Neuronal stem cell (in vitro differentiated cells): ENCODE results near the gene SGF29.

Experiments used
- DNase-seq: peaks from one replicate; pipeline ENCODE4 v3.0.0-alpha.2; 2013; ENCODE audit warnings: low spot score
- H2AFZ ChIP-seq: one replicate; pipeline ENCODE4 v1.6.1; 2013; ENCODE audit warnings: mild to moderate bottlenecking, low read length, inconsistent platforms
- H2AK5ac ChIP-seq: 2 replicates; pipeline ENCODE4 v1.6.1; 2013; ENCODE audit warnings: low read depth, mild to moderate bottlenecking, inconsistent platforms, low read length, moderate library complexity, mixed read lengths
- H2BK120ac ChIP-seq: 2 replicates; pipeline ENCODE4 v1.6.1; 2013; ENCODE audit warnings: low read depth, mild to moderate bottlenecking, inconsistent platforms, low read length, moderate library complexity, mixed read lengths
- H2BK12ac ChIP-seq: one replicate; pipeline ENCODE4 v1.6.1; 2013; ENCODE audit warnings: low read length, inconsistent platforms
- H2BK15ac ChIP-seq: 2 replicates; pipeline ENCODE4 v1.6.1; 2013; ENCODE audit warnings: mild to moderate bottlenecking, low read length, inconsistent platforms, mixed read lengths
- H2BK5ac ChIP-seq: one replicate; pipeline ENCODE4 v1.6.1; 2013; ENCODE audit warnings: inconsistent platforms, mild to moderate bottlenecking, low read length, moderate library complexity
- H3K14ac ChIP-seq: one replicate; pipeline ENCODE4 v1.6.1; 2013; ENCODE audit warnings: low read length, inconsistent platforms
- H3K18ac ChIP-seq: 2 replicates; pipeline ENCODE4 v1.6.1; 2013; ENCODE audit warnings: low read length, inconsistent platforms
- H3K23ac ChIP-seq: 2 replicates; pipeline ENCODE4 v1.6.1; 2013; ENCODE audit warnings: low read depth, mild to moderate bottlenecking, mixed read lengths, low read length, inconsistent platforms; ENCODE audit not compliant: poor library complexity
- H3K27ac ChIP-seq: replicated peaks from 3 replicates; pipeline ENCODE4 v1.5.1; 2013; ENCODE audit warnings: low read length, inconsistent platforms
- H3K27me3 ChIP-seq, 3 experiments: 2 replicates each; pipeline ENCODE4 v1.6.1; 2013; ENCODE audit warnings: low read length in 3 of 3, mild to moderate bottlenecking in 2 of 3, inconsistent platforms in 1 of 3, low read depth in 1 of 3, mixed read lengths in 1 of 3, moderate library complexity in 1 of 3; ENCODE audit not compliant: control insufficient read depth in 3 of 3, insufficient read depth in 3 of 3
- H3K36me3 ChIP-seq, 2 donors: replicated peaks in 1 of 2; 2 replicates each; pipeline ENCODE4 v1.6.1; 2013; ENCODE audit warnings: low read length in 2 of 2; ENCODE audit not compliant: control insufficient read depth in 2 of 2, insufficient read depth in 2 of 2
- H3K4ac ChIP-seq: 2 replicates; pipeline ENCODE4 v1.6.1; 2013; ENCODE audit warnings: inconsistent platforms, mild to moderate bottlenecking, low read length, moderate library complexity
- H3K4me1 ChIP-seq, 2 donors: 1 replicate in 1 of 2; 2 replicates in 1 of 2; pipeline ENCODE4 v1.6.1; 2013; ENCODE audit warnings: low read length in 2 of 2, low read depth in 1 of 2; ENCODE audit not compliant: control insufficient read depth in 2 of 2, insufficient read depth in 1 of 2
- H3K4me2 ChIP-seq: one replicate; pipeline ENCODE4 v1.6.1; 2013; ENCODE audit warnings: mild to moderate bottlenecking, low read length, inconsistent platforms; ENCODE audit not compliant: insufficient read depth, poor library complexity, severe bottlenecking
- H3K4me3 ChIP-seq, 2 donors: 2 replicates each; pipeline ENCODE4 v1.5.1; 2013; ENCODE audit warnings: low read length in 2 of 2, mild to moderate bottlenecking in 2 of 2, inconsistent platforms in 1 of 2, moderate library complexity in 1 of 2
- H3K79me1 ChIP-seq: one replicate; pipeline ENCODE4 v1.6.1; 2013; ENCODE audit warnings: low read depth, mild to moderate bottlenecking, inconsistent platforms, low read length, moderate library complexity
- H3K9ac ChIP-seq: one replicate; pipeline ENCODE4 v1.6.1; 2013; ENCODE audit warnings: mild to moderate bottlenecking, low read depth, low read length, inconsistent platforms; ENCODE audit not compliant: poor library complexity
- H3K9me3 ChIP-seq, 2 donors: replicated peaks in 1 of 2; 2 replicates each; pipeline versions ENCODE3 to v1.6.1; 2013; ENCODE audit warnings: low read length in 2 of 2, mild to moderate bottlenecking in 2 of 2, inconsistent platforms in 1 of 2, low read depth in 1 of 2, mixed read lengths in 1 of 2, moderate library complexity in 1 of 2; ENCODE audit not compliant: control insufficient read depth in 2 of 2, insufficient read depth in 1 of 2
- H4K8ac ChIP-seq: one replicate; pipeline ENCODE4 v1.6.1; 2013; ENCODE audit warnings: low read depth, mild to moderate bottlenecking, inconsistent platforms, low read length, moderate library complexity
- H4K91ac ChIP-seq: one replicate; pipeline ENCODE4 v1.6.1; 2013; ENCODE audit warnings: low read length, low read depth, mild to moderate bottlenecking, inconsistent platforms; ENCODE audit not compliant: poor library complexity
- WGBS, 2 donors: extraction: QIAGEN DNeasy Blood & Tissue Kit; methylation state at CpG; one replicate each; pipeline ENCODE4 v1.1.7; 2013; ENCODE audit warnings: missing lambda C conversion rate in 2 of 2, mixed read lengths in 1 of 2; ENCODE audit not compliant: insufficient read length in 2 of 2, insufficient replicate concordance in 1 of 2; ENCODE audit errors: extremely low coverage in 2 of 2; 5-methylcytosine and 5-hydroxymethylcytosine counted together

The SGF29 gene

DNA sequence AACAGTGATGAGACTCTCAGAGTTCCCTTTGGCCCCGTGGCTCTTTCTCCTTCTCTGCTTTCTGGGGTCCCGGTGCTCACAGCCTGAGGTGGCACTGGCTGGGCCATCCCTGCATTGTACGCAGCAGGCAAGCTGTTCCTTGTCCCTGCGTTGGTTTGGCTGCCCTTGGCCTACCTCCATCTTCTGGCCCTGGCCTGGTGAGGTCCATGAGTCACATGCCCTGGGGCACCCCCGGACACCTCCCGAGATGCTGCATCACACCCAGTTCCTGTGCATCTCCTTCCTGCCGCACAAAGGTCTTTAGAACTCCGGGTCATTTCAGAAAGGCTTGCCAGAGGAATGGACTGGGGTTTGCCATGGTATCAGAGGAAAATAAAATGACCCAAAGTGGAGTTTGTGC is 33.7 kb downstream of the SGF29 start:
- H2BK5ac ChIP-seq: no peak overlapping the region
- peaks cover 28 to 76% of the 10 kb centered on the region in 2 donors for H3K36me3 ChIP-seq
- no peak overlapping the region for H2AFZ ChIP-seq
- no peaks in the 10 kb centered on the region for H3K4me1 ChIP-seq
- no peaks in the 10 kb centered on the region for H3K9me3 ChIP-seq
- H2BK120ac ChIP-seq: no peak overlapping the region
- H3K27me3 ChIP-seq: no peaks in the 10 kb centered on the region
- WGBS, 2 donors: no CpG with 5 or more reads among the region's 8 CpGs
- H3K4ac ChIP-seq: no peak overlapping the region
- peak overlapping the region; percentile 27 for H3K14ac ChIP-seq
- no peak for DNase-seq
- no peak overlapping the region for H3K27ac ChIP-seq
- no peak overlapping the region for H2BK15ac ChIP-seq
- H3K4me3 ChIP-seq: no peak overlapping the region
- H2BK12ac ChIP-seq: no peak overlapping the region
- no peak overlapping the region for H3K4me2 ChIP-seq
- H2AK5ac ChIP-seq: no peak overlapping the region
- no peak overlapping the region for H4K8ac ChIP-seq
- H3K79me1 ChIP-seq: no peaks in the 10 kb centered on the region
- H3K23ac ChIP-seq: no peak overlapping the region
- H4K91ac ChIP-seq: no peak overlapping the region
- H3K9ac ChIP-seq: no peak overlapping the region
- no peak overlapping the region for H3K18ac ChIP-seq

DNA sequence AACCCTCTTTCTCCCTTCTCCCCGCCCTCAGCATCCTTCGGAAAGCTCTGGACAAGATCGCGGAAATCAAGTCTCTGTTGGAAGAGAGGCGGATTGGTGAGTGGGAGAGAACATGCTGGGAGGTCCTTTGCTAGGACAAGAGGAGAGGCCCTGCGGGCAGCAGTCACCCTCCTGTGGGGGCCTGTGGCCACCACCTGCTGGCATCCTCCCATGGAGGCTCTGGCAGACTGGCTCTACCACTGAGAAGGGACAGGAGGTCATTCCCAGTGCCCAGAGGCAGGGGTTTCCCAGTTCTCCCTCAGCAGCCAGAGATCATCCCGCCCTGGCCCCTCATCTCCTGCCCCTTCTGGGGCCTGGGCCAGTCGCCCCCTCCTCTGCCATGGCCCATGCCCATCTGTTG is 35.3 kb downstream of the SGF29 start:
- H3K27ac ChIP-seq: no peak overlapping the region
- no peak overlapping the region for H3K4me3 ChIP-seq
- H3K4me2 ChIP-seq: no peak overlapping the region
- no peaks in the 10 kb centered on the region for H3K4me1 ChIP-seq
- H2AFZ ChIP-seq: no peak overlapping the region
- no peak overlapping the region for H4K91ac ChIP-seq
- no peak overlapping the region for H3K14ac ChIP-seq
- WGBS, 2 donors: no CpG with 5 or more reads among the region's 8 CpGs
- no peak overlapping the region for H3K4ac ChIP-seq
- H4K8ac ChIP-seq: no peak overlapping the region
- H3K9ac ChIP-seq: no peak overlapping the region
- no peak overlapping the region for H2BK12ac ChIP-seq
- no peaks in the 10 kb centered on the region for H3K27me3 ChIP-seq
- H3K9me3 ChIP-seq: no peaks in the 10 kb centered on the region
- no peak overlapping the region for H3K18ac ChIP-seq
- H3K23ac ChIP-seq: no peak overlapping the region
- H3K36me3 ChIP-seq: peaks cover 25 to 69% of the 10 kb centered on the region in 2 donors
- no peak overlapping the region for H2AK5ac ChIP-seq
- H2BK15ac ChIP-seq: no peak overlapping the region
- DNase-seq: no peak
- no peaks in the 10 kb centered on the region for H3K79me1 ChIP-seq
- H2BK5ac ChIP-seq: no peak overlapping the region
- no peak overlapping the region for H2BK120ac ChIP-seq

DNA sequence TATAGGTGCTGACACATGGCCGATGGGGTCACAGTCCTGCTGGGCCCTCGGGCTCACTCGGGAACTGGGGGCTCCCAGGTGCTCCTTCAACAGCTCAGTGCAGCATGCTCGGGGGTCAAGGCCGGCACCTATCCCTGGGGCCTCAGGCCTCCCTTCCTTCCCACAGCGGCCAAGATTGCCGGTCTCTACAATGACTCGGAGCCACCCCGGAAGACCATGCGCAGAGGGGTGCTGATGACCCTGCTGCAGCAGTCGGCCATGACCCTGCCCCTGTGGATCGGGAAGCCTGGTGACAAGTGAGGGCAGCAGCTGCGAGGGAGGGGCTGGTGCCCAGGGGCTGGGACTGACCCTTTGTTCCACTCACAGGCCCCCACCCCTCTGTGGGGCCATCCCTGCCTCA is 36.2 kb downstream of the SGF29 start:
- Histone ChIP-seq H3K9ac (no peak overlapping the region), H3K18ac (no peak overlapping the region), H3K14ac (no peak overlapping the region), H3K4me1 (no peaks in the 10 kb centered on the region), H2BK5ac (no peak overlapping the region), H3K9me3 (no peaks in the 10 kb centered on the region), H2BK120ac (no peak overlapping the region), H3K4ac (no peak overlapping the region), H3K4me2 (no peak overlapping the region), H2BK15ac (no peak overlapping the region), H3K23ac (no peak overlapping the region), H3K79me1 (no peaks in the 10 kb centered on the region), H3K27ac (no peak overlapping the region), H2AK5ac (no peak overlapping the region), H2BK12ac (no peak overlapping the region), H2AFZ (no peak overlapping the region), H4K8ac (no peak overlapping the region), H3K4me3 (no peak overlapping the region), H4K91ac (no peak overlapping the region), H3K36me3 (peaks cover 25 to 66% of the 10 kb centered on the region in 2 donors), H3K27me3 (no peaks in the 10 kb centered on the region)
- DNase-seq: no peak
- no CpG with 5 or more reads among the region's 13 CpGs for WGBS, 2 donors

DNA sequence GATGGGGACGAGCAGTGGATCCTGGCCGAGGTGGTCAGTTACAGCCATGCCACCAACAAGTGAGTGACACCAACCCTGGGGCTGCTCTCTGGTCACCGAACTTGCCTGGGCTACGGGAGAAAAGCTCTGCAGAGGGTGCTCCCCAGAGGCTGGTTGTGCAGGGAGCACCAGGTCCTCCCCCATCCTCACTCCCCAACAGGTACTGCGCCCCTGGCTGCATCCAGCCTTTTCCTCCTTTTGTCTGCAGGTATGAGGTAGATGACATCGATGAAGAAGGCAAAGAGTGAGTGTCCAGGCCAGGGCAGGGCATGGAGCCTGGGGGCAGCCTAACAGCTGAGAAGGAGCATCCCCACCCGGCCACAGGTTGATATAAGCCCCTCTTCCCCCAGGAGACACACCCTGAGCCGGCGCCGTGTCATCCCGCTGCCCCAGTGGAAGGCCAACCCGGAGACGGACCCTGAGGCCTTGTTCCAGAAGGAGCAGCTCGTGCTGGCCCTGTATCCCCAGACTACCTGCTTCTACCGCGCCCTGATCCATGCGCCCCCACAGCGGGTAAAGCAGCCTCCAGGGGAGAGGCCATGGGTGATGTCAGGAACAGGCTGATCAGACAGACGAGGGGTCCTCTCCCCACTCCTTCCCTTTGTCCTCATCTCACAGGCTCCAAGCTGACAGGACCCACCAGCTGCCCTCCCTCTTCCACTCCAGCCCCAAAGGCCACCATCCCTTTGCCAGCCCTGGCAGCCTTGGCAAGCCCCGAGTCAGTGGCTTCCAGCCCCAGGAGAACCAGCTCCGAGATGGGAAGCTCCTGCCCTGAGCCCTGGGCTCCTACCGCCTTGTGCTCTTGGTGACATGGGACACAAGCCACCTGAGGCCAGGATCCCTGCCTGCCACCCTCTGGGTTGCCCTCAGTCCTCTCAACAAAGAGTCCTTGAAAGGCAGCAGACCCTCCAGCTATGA is 36.9 kb downstream of the SGF29 start:
- H3K18ac ChIP-seq: no peak overlapping the region
- H2BK120ac ChIP-seq: no peak overlapping the region
- H3K23ac ChIP-seq: peak overlapping the region; percentile 73
- H2AFZ ChIP-seq: no peak overlapping the region
- no peak overlapping the region for H2AK5ac ChIP-seq
- no CpG with 5 or more reads among the region's 22 CpGs for WGBS, 2 donors
- no peak overlapping the region for H4K91ac ChIP-seq
- no peak overlapping the region for H3K27ac ChIP-seq
- H3K4me3 ChIP-seq: no peak overlapping the region
- no peak overlapping the region for H3K9ac ChIP-seq
- H2BK15ac ChIP-seq: no peak overlapping the region
- H3K27me3 ChIP-seq: no peaks in the 10 kb centered on the region
- no peak overlapping the region for H2BK12ac ChIP-seq
- H3K14ac ChIP-seq: peak overlapping the region; percentile 38
- H3K4me2 ChIP-seq: no peak overlapping the region
- no peak overlapping the region for H2BK5ac ChIP-seq
- H3K4me1 ChIP-seq: no peaks in the 10 kb centered on the region
- H3K4ac ChIP-seq: no peak overlapping the region
- no peaks in the 10 kb centered on the region for H3K79me1 ChIP-seq
- no peak for DNase-seq
- H3K9me3 ChIP-seq: no peaks in the 10 kb centered on the region
- peak overlapping the region; percentile 43 for H4K8ac ChIP-seq
- H3K36me3 ChIP-seq: peaks cover 22 to 59% of the 10 kb centered on the region in 2 donors
